Panc1 (cell line): ENCODE measurements around the gene EMD.

Experiments
- TF ChIP-seq, protein P1 (sequence below): fragments of 450-650 bp; IDR thresholded peaks from 2 replicates; pipeline ENCODE4 v1.5.1; 2017; ENCODE audit warnings: mild to moderate bottlenecking
- TF ChIP-seq, protein P2 (sequence below), 2 experiments: IDR thresholded peaks; 2 replicates each; pipeline ENCODE4 v1.6.1; 2011 to 2012; ENCODE audit warnings: low read depth in 2 of 2, control low read depth in 1 of 2, low read length in 1 of 2, mild to moderate bottlenecking in 1 of 2, moderate library complexity in 1 of 2; ENCODE audit not compliant: insufficient read depth in 1 of 2

DNA sequence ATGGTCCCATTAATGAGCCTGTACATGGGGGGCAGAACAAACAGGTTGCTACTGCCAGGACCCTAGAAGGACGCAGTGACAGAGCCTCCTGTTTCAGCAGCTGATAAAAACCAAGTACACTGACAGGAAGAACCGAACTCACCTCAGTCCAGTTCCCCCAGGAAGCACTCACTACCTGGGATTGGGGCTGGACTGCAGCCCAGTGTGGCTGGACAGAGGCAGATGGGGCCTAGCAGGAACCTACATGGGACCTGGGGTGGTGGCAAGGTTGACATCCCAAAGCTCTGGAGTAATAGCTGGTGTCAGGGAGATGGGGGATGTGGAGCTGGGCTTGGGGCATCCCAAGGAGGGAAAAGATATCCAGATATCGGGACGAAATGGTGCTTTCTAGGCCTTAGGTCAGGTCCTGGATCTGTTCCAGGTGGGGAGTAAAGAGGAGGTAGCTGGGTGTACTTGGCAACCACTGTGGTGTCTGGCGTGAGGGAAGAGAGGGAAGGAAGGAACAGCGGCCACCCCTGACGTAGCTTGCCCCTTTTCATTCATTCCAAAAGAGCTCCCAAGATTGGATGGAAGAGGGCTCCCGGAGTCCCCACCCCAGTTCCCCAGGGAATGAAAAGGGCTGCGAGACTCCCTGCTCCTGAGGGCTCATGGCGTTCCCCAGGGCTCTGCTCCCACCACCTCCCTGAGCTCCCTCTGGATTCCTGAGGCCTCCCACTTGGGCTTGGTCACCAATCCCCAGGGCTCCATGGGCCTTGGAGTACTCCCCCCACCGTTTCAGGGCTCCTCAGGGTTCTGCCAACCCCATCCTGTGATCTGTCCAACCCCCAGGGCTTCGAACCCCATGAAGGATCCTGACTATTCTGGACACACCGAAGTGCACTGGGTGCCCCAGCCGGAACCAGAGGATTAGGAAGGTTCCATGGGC is 4.5 kb downstream of the EMD start:
- TF ChIP-seq, protein P1, sequence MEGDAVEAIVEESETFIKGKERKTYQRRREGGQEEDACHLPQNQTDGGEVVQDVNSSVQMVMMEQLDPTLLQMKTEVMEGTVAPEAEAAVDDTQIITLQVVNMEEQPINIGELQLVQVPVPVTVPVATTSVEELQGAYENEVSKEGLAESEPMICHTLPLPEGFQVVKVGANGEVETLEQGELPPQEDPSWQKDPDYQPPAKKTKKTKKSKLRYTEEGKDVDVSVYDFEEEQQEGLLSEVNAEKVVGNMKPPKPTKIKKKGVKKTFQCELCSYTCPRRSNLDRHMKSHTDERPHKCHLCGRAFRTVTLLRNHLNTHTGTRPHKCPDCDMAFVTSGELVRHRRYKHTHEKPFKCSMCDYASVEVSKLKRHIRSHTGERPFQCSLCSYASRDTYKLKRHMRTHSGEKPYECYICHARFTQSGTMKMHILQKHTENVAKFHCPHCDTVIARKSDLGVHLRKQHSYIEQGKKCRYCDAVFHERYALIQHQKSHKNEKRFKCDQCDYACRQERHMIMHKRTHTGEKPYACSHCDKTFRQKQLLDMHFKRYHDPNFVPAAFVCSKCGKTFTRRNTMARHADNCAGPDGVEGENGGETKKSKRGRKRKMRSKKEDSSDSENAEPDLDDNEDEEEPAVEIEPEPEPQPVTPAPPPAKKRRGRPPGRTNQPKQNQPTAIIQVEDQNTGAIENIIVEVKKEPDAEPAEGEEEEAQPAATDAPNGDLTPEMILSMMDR: no peak
- TF ChIP-seq, protein P2, sequence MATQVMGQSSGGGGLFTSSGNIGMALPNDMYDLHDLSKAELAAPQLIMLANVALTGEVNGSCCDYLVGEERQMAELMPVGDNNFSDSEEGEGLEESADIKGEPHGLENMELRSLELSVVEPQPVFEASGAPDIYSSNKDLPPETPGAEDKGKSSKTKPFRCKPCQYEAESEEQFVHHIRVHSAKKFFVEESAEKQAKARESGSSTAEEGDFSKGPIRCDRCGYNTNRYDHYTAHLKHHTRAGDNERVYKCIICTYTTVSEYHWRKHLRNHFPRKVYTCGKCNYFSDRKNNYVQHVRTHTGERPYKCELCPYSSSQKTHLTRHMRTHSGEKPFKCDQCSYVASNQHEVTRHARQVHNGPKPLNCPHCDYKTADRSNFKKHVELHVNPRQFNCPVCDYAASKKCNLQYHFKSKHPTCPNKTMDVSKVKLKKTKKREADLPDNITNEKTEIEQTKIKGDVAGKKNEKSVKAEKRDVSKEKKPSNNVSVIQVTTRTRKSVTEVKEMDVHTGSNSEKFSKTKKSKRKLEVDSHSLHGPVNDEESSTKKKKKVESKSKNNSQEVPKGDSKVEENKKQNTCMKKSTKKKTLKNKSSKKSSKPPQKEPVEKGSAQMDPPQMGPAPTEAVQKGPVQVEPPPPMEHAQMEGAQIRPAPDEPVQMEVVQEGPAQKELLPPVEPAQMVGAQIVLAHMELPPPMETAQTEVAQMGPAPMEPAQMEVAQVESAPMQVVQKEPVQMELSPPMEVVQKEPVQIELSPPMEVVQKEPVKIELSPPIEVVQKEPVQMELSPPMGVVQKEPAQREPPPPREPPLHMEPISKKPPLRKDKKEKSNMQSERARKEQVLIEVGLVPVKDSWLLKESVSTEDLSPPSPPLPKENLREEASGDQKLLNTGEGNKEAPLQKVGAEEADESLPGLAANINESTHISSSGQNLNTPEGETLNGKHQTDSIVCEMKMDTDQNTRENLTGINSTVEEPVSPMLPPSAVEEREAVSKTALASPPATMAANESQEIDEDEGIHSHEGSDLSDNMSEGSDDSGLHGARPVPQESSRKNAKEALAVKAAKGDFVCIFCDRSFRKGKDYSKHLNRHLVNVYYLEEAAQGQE (IDR thresholded peaks at IDR 0.05; ENCODE audit: insufficient read depth in 1 of 2, low read depth in 2 of 2, low read length in 1 of 2): no peak
